Measurements from ENCODE around the gene PLP1.
"Not testable (repeated sequence)": the region's sequence is repeated elsewhere in the genome, so short reads cannot be mapped to it uniquely, and the experiment has no call there.

PLP1 gene

GRCh38 chrX:103776546-103776945 lies at the start of gene PLP1:
Gene PLP1 (plus strand): TSS chrX:103776840. CDS start chrX:103776996, 156 bp downstream.
- no peak for DNase-seq

GRCh38 chrX:103727115-103727514 lies 49.5 kb upstream of the PLP1 start:
- no peak for DNase-seq

- DNase-seq, result no peak
Observed at GRCh38 chrX:103729015-103729414, 47.6 kb upstream of the PLP1 start.

- no peak for DNase-seq
Observed at GRCh38 chrX:103730147-103730795, 46.4 kb upstream of the PLP1 start.

- no peak for DNase-seq
Observed at GRCh38 chrX:103730796-103731493, 45.7 kb upstream of the PLP1 start.

- DNase-seq, result no peak
Observed at GRCh38 chrX:103733017-103733416, 43.6 kb upstream of the PLP1 start.

- DNase-seq, result no peak
Observed at GRCh38 chrX:103734125-103734760, 42.4 kb upstream of the PLP1 start.

GRCh38 chrX:103737696-103738095 lies 38.9 kb upstream of the PLP1 start:
- DNase-seq, result no peak

- no peak for DNase-seq
Observed at GRCh38 chrX:103739421-103739820, 37.2 kb upstream of the PLP1 start.

- DNase-seq, result no peak
Observed at GRCh38 chrX:103741879-103742278, 34.8 kb upstream of the PLP1 start.

- DNase-seq, result no peak
Observed at GRCh38 chrX:103742339-103742738, 34.3 kb upstream of the PLP1 start.

- DNase-seq, result no peak
Observed at GRCh38 chrX:103747163-103747562, 29.5 kb upstream of the PLP1 start.

GRCh38 chrX:103754401-103754800 lies 22.2 kb upstream of the PLP1 start:
- no peak for DNase-seq

- no peak for DNase-seq
Observed at GRCh38 chrX:103756736-103757135, 19.9 kb upstream of the PLP1 start.

- no peak for DNase-seq
Observed at GRCh38 chrX:103758555-103758954, 18.1 kb upstream of the PLP1 start.

GRCh38 chrX:103763541-103763940 lies 13.1 kb upstream of the PLP1 start:
- DNase-seq, result not testable (repeated sequence)

GRCh38 chrX:103766813-103767555 lies 9.7 kb upstream of the PLP1 start:
- DNase-seq, result not testable (repeated sequence)

GRCh38 chrX:103773445-103773844 lies 3.2 kb upstream of the PLP1 start:
- no peak for DNase-seq

GRCh38 chrX:103774070-103774642 lies 2.5 kb upstream of the PLP1 start:
- no peak for DNase-seq

GRCh38 chrX:103779141-103779789 lies 2.6 kb downstream of the PLP1 start:
- DNase-seq, result no peak

- DNase-seq, result no peak
Observed at GRCh38 chrX:103780336-103781061, 3.9 kb downstream of the PLP1 start.

- DNase-seq, result no peak
Observed at GRCh38 chrX:103781062-103781402, 4.4 kb downstream of the PLP1 start.
